Gastroesophageal sphincter (tissue), 4 donors: ENCODE data around the gene ZMIZ1. TPM values are rescaled to one million over a fixed set of nuclear protein-coding genes. Genes with fewer than 3 reads are reported as not detected.

Experiments
- ATAC-seq: fragments of 150-250 bp; one replicate; pipeline ENCODE4 v1.9.1; 2016; ENCODE audit warnings: mild to moderate bottlenecking, moderate library complexity
- H3K27ac ChIP-seq, 4 donors: fragments of 200-600 bp; sonication (generic) in 3 of 4; 1 replicate in 3 of 4; 2 replicates in 1 of 4; pipeline ENCODE4 v1.5.1; 2016 to 2019
- H3K27me3 ChIP-seq: fragments of 200-600 bp; sonication (generic); one replicate; pipeline ENCODE4 v1.5.1; 2019
- H3K36me3 ChIP-seq, 2 donors: fragments of 200-600 bp; sonication (generic); one replicate each; pipeline ENCODE4 v1.5.1; 2019; ENCODE audit warnings: control low read depth in 1 of 2
- H3K4me1 ChIP-seq, 3 donors: fragments of 200-600 bp; sonication (generic); 1 replicate in 2 of 3; 2 replicates in 1 of 3; pipeline ENCODE4 v1.5.1; 2016 to 2019; ENCODE audit warnings: control low read depth in 2 of 3
- H3K4me3 ChIP-seq, 2 donors: fragments of 200-600 bp; sonication (generic); one replicate each; pipeline ENCODE4 v1.5.1; 2019; ENCODE audit warnings: mild to moderate bottlenecking in 1 of 2, moderate library complexity in 1 of 2
- H3K9me3 ChIP-seq, 3 donors: fragments of 200-600 bp; sonication (generic); one replicate each; pipeline ENCODE4 v1.5.1; 2017 to 2019; ENCODE audit warnings: control low read depth in 2 of 3
- CTCF ChIP-seq, 4 experiments: fragments of 200-600 bp in 2 of 4; fragments of 450-650 bp in 2 of 4; sonication (generic) in 1 of 4; IDR thresholded peaks; one replicate each; pipeline ENCODE4 v1.5.1; 2017 to 2019; ENCODE audit warnings: antibody characterized with exemption in 4 of 4, mild to moderate bottlenecking in 2 of 4, moderate library complexity in 2 of 4
- EP300 ChIP-seq: sonication (generic); formaldehyde crosslinking; IDR thresholded peaks from one replicate; pipeline ENCODE4 v1.6.1; 2017; ENCODE audit warnings: antibody characterized with exemption, mild to moderate bottlenecking
- POLR2A ChIP-seq, 2 donors: fragments of 450-650 bp; IDR thresholded peaks; one replicate each; pipeline ENCODE4 v1.6.1; 2017; ENCODE audit warnings: antibody characterized with exemption in 2 of 2, mild to moderate bottlenecking in 2 of 2, moderate library complexity in 1 of 2
- POLR2AphosphoS5 ChIP-seq: sonication (generic); formaldehyde crosslinking; IDR thresholded peaks from one replicate; pipeline ENCODE4 v1.6.1; 2017; ENCODE audit warnings: antibody characterized with exemption
- WGBS, 2 donors: methylation state at CpG; one replicate each; pipeline ENCODE4 v1.1.5; 2018; ENCODE audit warnings: low coverage in 1 of 2; 5-methylcytosine and 5-hydroxymethylcytosine counted together
- total RNA-seq, 4 donors: library from RNA; depleted of rRNA; stranded (reverse); fragments of >200 nt; gene quantifications; one replicate each; pipeline ENCODE4 v1.1.0, GENCODE V29; 2016

The ZMIZ1 gene
- total RNA-seq, 4 donors from 2014 or later: 36.3 to 79.2 (median 67.1) TPM

- ATAC-seq: no peak
- H3K4me1 ChIP-seq: peaks cover 4 to 100% (median 61%) of the 10 kb centered on the region in 3 donors
- no peaks in the 10 kb centered on the region for H3K27me3 ChIP-seq
- TF ChIP-seq POLR2AphosphoS5 (no peak), POLR2A (IDR thresholded peaks at IDR 0.05) (no peak), CTCF (IDR thresholded peaks at IDR 0.05) (no peak), EP300 (no peak)
- 60 to 67% methylated on average over 1 to 6 of the region's 6 CpGs for WGBS, 2 donors
- peaks cover 0 to 9% of the 10 kb centered on the region in 2 donors for H3K36me3 ChIP-seq
- H3K27ac ChIP-seq: peak overlapping the region in 3 of 4 donors; percentile 33 to 81 (median 79)
- no peak overlapping the region for H3K4me3 ChIP-seq
- H3K9me3 ChIP-seq: no peaks in the 10 kb centered on the region
Observed at GRCh38 chr10:79105818-79106217, 37.1 kb downstream of the ZMIZ1 start.

DNA sequence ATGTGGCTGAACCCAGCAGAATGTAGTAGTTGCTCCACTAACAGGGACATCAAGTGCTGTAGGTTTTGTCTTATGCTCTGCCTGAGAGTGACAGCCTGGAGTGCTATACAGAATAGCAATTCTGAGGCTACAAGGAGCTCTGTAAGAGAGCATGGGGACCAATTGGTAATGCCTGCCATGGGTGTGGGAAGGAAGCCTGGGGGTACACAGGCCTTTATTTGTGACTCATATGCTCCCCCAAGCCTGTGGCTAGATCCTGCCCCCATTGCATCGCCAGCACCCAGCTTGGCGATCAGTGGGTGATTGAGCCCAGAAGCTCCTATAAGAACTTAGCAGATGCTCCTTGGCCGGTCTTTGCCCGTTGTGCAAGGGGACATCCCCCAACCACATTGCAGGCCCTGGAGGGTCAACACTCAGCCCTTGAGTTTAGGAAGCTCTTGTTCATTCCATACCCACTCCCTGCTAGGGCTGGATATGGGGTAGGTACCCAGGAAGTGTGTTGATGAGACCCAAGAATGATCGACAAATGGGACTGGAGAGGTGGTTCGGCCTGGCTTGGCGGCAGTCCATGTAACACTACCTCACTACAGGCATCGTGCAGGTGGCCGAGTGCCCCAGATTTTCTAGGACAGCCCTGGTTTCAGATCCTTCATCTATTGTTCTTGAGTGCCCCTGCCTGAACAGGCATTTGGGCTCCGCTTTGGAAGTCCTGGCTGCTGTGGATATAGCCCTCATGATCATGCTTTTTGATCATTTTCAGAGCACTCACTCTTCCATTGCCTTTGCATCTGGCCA, 37.7 kb downstream of the ZMIZ1 start:
- peaks cover 4 to 100% (median 57%) of the 10 kb centered on the region in 3 donors for H3K4me1 ChIP-seq
- peaks cover 0 to 16% of the 10 kb centered on the region in 2 donors for H3K36me3 ChIP-seq
- no peaks in the 10 kb centered on the region for H3K9me3 ChIP-seq
- peak overlapping the region in 3 of 4 donors; percentile 33 to 81 (median 79) for H3K27ac ChIP-seq
- ATAC-seq: no peak
- no peak overlapping the region for H3K4me3 ChIP-seq
- no peaks in the 10 kb centered on the region for H3K27me3 ChIP-seq
- 78 to 91% methylated on average over 4 to 6 of the region's 10 CpGs for WGBS, 2 donors
- TF ChIP-seq POLR2A (IDR thresholded peaks at IDR 0.05): no peak

DNA sequence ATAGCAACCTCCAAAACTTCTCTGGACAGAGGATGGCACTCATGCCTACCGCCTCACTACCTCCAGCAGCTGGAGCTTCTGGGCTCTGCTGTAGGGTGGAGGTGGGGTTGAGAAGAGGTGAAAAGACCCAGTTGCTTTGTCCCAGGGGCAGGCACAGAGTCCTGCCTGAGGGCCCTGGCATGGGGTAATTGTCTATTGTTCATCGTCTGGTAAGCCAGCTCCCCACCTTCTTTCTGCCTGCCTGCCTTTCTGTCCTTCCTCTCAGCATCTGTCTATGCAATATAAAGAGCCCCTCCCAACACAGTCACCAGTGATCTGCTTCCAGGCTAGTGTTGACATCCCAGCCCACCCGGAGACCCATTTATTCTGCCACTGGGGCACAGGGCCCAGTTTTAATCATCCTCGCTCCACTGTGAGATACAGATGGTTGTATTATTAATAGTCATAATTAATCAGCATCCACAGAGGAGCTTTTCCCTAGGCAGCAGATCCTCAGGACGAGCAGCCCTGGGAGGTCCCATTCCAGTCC, 39.0 kb downstream of the ZMIZ1 start:
- no peak overlapping the region for H3K4me3 ChIP-seq
- H3K4me1 ChIP-seq: peaks cover 0 to 100% (median 57%) of the 10 kb centered on the region in 3 donors
- no peaks in the 10 kb centered on the region for H3K27me3 ChIP-seq
- H3K27ac ChIP-seq: peak overlapping the region in 3 of 4 donors; percentile 24 to 79 (median 56)
- peaks cover 0 to 16% of the 10 kb centered on the region in 2 donors for H3K36me3 ChIP-seq
- no peak for ATAC-seq
- 0 to 29% methylated on average over 1 to 4 of the region's 5 CpGs for WGBS, 2 donors
- TF ChIP-seq EP300: no peak
- no peak for TF ChIP-seq POLR2A (IDR thresholded peaks at IDR 0.05)
- no peak for TF ChIP-seq CTCF (IDR thresholded peaks at IDR 0.05)
- TF ChIP-seq POLR2AphosphoS5: no peak
- H3K9me3 ChIP-seq: no peaks in the 10 kb centered on the region

DNA sequence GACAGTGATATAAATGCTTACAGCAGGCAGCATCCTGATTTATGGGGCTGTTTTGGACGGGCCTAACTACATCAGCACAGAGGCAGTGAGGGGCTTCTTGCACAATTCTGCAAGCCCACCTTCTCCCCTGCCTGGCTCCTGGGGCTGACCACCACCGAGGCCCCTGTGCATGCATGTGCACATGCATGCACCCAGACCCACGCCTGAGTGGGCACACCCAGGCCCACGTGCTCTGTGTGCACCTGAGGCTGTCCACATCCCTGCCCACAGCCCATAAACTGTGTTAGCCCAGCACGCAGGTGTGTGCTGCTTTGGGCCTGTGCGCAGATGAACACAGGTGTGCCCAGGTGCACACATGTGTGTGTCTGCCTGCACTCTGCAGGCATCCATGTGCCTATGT, 40.0 kb downstream of the ZMIZ1 start:
- peaks cover 0 to 16% of the 10 kb centered on the region in 2 donors for H3K36me3 ChIP-seq
- TF ChIP-seq EP300 (no peak), CTCF (IDR thresholded peaks at IDR 0.05) (no peak), POLR2AphosphoS5 (no peak), POLR2A (IDR thresholded peaks at IDR 0.05) (no peak)
- peak overlapping the region in 2 of 4 donors; percentile 56 to 79 for H3K27ac ChIP-seq
- H3K27me3 ChIP-seq: no peaks in the 10 kb centered on the region
- H3K4me1 ChIP-seq: peaks cover 4 to 100% (median 57%) of the 10 kb centered on the region in 3 donors
- ATAC-seq: no peak
- WGBS, 2 donors: 25% methylated on average over 1 of the region's 6 CpGs; no CpG with 5 or more reads in 1 of the 2 donors
- no peak overlapping the region for H3K4me3 ChIP-seq
- H3K9me3 ChIP-seq: no peaks in the 10 kb centered on the region

DNA sequence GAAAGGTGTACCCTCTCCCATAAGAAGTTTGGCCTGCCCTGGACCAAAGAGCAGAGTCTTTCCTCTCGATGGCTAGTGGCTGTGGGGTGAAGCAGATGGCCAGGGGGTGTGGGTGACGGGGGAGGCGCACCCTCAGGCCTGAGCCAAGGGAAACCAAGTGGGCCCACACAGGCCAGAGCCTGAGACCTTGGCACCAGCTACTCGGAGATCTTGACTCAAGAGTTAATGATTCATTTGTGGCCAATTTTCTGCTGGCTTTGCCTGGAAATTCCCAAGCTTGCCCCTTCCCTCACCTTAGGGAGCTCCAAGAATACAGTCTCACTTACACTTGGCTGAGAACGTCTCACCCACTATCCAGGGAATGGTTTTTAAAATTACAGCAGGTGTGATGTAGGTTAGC, 42.7 kb downstream of the ZMIZ1 start:
- H3K27ac ChIP-seq: peak overlapping the region; percentile 60 to 89 (median 83)
- WGBS, 2 donors: 20 to 27% methylated on average over 2 to 4 of the region's 5 CpGs

More for the DNA sequence above, 42.7 kb downstream of the ZMIZ1 start:
- no peak overlapping the region for H3K4me3 ChIP-seq
- H3K4me1 ChIP-seq: peaks cover 12 to 100% (median 64%) of the 10 kb centered on the region in 3 donors
- no peak for TF ChIP-seq CTCF (IDR thresholded peaks at IDR 0.05)
- TF ChIP-seq POLR2AphosphoS5: no peak
- TF ChIP-seq POLR2A (IDR thresholded peaks at IDR 0.05): no peak
- TF ChIP-seq EP300: no peak
- no peaks in the 10 kb centered on the region for H3K27me3 ChIP-seq
- ATAC-seq: no peak
- no peaks in the 10 kb centered on the region for H3K9me3 ChIP-seq
- peaks cover 0 to 16% of the 10 kb centered on the region in 2 donors for H3K36me3 ChIP-seq
